Measurements from ENCODE around the gene GNPTAB.

Gene GNPTAB

DNA sequence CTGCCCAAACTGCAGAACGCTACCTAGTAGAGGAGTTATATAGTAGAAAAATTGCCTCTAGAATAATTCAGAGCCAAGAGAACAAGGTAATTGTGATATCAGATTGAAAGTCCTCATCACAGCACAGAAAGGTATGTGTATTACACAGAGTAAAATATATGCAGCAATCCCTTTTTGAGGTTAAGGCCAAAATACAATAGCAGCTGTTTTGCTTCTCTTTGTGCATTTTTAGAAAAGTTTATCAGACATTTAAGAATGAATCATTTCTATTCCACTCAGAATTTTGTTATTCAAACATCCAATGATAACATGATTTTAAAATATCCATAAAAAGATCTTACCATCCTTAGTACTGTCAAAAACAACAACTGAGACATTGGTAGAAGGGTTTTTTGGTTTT is 45.1 kb downstream of the GNPTAB start:
- Histone ChIP-seq H3K18ac (ENCODE audit: low read length) (no peak overlapping the region), H4K5ac (ENCODE audit: low read length) (no peak overlapping the region), H2BK15ac (replicated peaks; ENCODE audit: low read depth) (no peak overlapping the region), H2AK5ac (ENCODE audit: low read length) (no peak overlapping the region), H3K9ac (ENCODE audit: low read length) (no peak overlapping the region), H3K23ac (ENCODE audit: low read length) (no peak overlapping the region), H4K8ac (ENCODE audit: low read depth, low read length) (no peak overlapping the region), H3K27me3 (ENCODE audit: insufficient read depth, low read length, poor library complexity) (no peaks in the 10 kb centered on the region), H3K4me1 (ENCODE audit: control insufficient read depth, low read depth, low read length) (no peaks in the 10 kb centered on the region), H3K4me2 (ENCODE audit: low read length) (no peak overlapping the region), H3K4me3 (ENCODE audit: low read length) (no peak overlapping the region), H3K36me3 (ENCODE audit: control insufficient read depth, insufficient read depth, low read length) (no peaks in the 10 kb centered on the region), H3K56ac (ENCODE audit: low read length) (no peak overlapping the region), H3K79me2 (ENCODE audit: control insufficient read depth, insufficient read depth, low read length) (no peaks in the 10 kb centered on the region), H3K79me1 (ENCODE audit: low read length) (no peaks in the 10 kb centered on the region), H2BK120ac (ENCODE audit: low read depth, low read length) (no peak overlapping the region), H3K27ac (ENCODE audit: low read depth, low read length) (no peak overlapping the region), H3K4ac (ENCODE audit: low read depth, low read length) (no peak overlapping the region), H2BK5ac (ENCODE audit: low read length) (no peak overlapping the region)
- DNase-seq: no peak
- WGBS (ENCODE audit: extremely low coverage, insufficient coverage, low lambda C conversion rate): no CpG with 5 or more reads among the region's 1 CpG

DNA sequence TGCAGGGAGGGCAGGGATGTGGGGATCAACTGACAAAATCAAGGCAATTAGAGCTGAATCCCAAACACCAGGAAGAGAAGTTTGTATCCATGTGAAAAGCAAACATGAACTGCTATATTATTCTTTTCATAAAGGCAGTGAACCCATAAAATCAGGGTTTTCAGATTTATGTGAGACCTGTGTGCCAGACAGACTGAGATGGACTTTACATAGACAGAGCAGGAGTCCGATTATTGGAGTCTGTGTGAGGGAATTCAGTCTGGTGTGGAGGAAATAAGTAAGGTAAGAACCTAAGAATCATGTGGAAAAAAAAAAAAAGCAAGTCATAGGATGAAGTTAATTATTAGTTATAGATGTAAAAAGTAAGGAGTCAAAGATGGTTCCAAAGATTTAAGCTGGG is 46.4 kb downstream of the GNPTAB start:
- H2BK120ac ChIP-seq (ENCODE audit: low read depth, low read length): no peak overlapping the region
- no peaks in the 10 kb centered on the region for H3K4me1 ChIP-seq (ENCODE audit: control insufficient read depth, low read depth, low read length)
- no CpG with 5 or more reads among the region's 1 CpG for WGBS (ENCODE audit: extremely low coverage, insufficient coverage, low lambda C conversion rate)
- H3K79me1 ChIP-seq (ENCODE audit: low read length): no peaks in the 10 kb centered on the region
- no peak overlapping the region for H4K8ac ChIP-seq (ENCODE audit: low read depth, low read length)
- no peak overlapping the region for H2BK5ac ChIP-seq (ENCODE audit: low read length)
- H2AK5ac ChIP-seq (ENCODE audit: low read length): no peak overlapping the region
- no peak overlapping the region for H3K9ac ChIP-seq (ENCODE audit: low read length)
- no peak overlapping the region for H3K4ac ChIP-seq (ENCODE audit: low read depth, low read length)
- no peak overlapping the region for H3K18ac ChIP-seq (ENCODE audit: low read length)
- no peaks in the 10 kb centered on the region for H3K36me3 ChIP-seq (ENCODE audit: control insufficient read depth, insufficient read depth, low read length)
- H2BK15ac ChIP-seq (replicated peaks; ENCODE audit: low read depth): no peak overlapping the region
- no peak overlapping the region for H3K23ac ChIP-seq (ENCODE audit: low read length)
- H3K27me3 ChIP-seq (ENCODE audit: insufficient read depth, low read length, poor library complexity): no peaks in the 10 kb centered on the region
- no peak overlapping the region for H3K4me3 ChIP-seq (ENCODE audit: low read length)
- H4K5ac ChIP-seq (ENCODE audit: low read length): no peak overlapping the region
- H3K4me2 ChIP-seq (ENCODE audit: low read length): no peak overlapping the region
- no peak overlapping the region for H3K27ac ChIP-seq (ENCODE audit: low read depth, low read length)
- no peak overlapping the region for H3K56ac ChIP-seq (ENCODE audit: low read length)
- no peak for DNase-seq
- no peaks in the 10 kb centered on the region for H3K79me2 ChIP-seq (ENCODE audit: control insufficient read depth, insufficient read depth, low read length)

DNA sequence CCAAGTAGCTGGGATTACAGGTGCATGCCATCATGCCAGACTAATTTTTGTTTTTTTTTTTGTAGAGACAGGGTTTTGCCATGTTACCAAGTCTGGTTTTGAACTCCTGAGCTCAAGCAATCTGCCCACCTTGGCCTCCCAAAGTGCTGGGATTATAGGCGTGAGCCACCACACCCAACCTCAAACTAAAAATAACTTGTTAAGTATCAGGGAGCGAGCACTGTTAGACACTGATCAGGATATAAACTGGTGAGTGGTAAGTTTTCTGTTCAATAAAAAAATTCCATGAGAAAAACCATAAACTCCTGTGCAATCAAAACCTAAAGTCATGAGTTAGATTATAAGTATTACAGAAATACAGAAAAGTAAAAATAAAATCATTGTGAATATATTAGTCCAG is 46.9 kb downstream of the GNPTAB start:
- H3K36me3 ChIP-seq (ENCODE audit: control insufficient read depth, insufficient read depth, low read length): no peaks in the 10 kb centered on the region
- no peak overlapping the region for H2BK5ac ChIP-seq (ENCODE audit: low read length)
- no peak overlapping the region for H3K27ac ChIP-seq (ENCODE audit: low read depth, low read length)
- H2BK15ac ChIP-seq (replicated peaks; ENCODE audit: low read depth): no peak overlapping the region
- H3K4me3 ChIP-seq (ENCODE audit: low read length): no peak overlapping the region
- H3K79me1 ChIP-seq (ENCODE audit: low read length): no peaks in the 10 kb centered on the region
- DNase-seq: no peak
- WGBS (ENCODE audit: extremely low coverage, insufficient coverage, low lambda C conversion rate): no CpG with 5 or more reads among the region's 2 CpGs
- H2BK120ac ChIP-seq (ENCODE audit: low read depth, low read length): no peak overlapping the region
- no peak overlapping the region for H2AK5ac ChIP-seq (ENCODE audit: low read length)
- H3K4me1 ChIP-seq (ENCODE audit: control insufficient read depth, low read depth, low read length): no peaks in the 10 kb centered on the region
- no peak overlapping the region for H3K4ac ChIP-seq (ENCODE audit: low read depth, low read length)
- H3K9ac ChIP-seq (ENCODE audit: low read length): no peak overlapping the region
- H3K79me2 ChIP-seq (ENCODE audit: control insufficient read depth, insufficient read depth, low read length): no peaks in the 10 kb centered on the region
- H3K56ac ChIP-seq (ENCODE audit: low read length): no peak overlapping the region
- H4K8ac ChIP-seq (ENCODE audit: low read depth, low read length): no peak overlapping the region
- H3K23ac ChIP-seq (ENCODE audit: low read length): no peak overlapping the region
- no peaks in the 10 kb centered on the region for H3K27me3 ChIP-seq (ENCODE audit: insufficient read depth, low read length, poor library complexity)
- no peak overlapping the region for H4K5ac ChIP-seq (ENCODE audit: low read length)
- no peak overlapping the region for H3K18ac ChIP-seq (ENCODE audit: low read length)
- H3K4me2 ChIP-seq (ENCODE audit: low read length): no peak overlapping the region

DNA sequence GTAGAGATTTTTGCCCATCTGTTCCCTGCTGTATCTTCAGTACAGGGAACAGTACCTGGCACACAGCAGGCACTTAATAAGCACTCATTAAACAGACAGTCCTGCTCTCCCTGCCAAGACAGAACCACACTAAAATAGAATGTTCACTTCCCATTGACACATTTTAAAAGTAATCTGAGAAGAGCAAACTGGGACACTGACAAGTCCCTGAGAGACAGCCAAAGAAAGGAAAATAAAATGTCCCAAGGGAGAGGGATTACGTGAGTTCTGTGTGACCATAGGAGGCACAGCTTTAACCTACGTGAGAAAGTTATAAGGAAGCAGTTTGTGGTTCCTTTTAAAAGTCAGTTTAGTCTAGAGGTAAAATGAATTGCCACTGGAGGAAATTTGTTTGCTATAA is 47.6 kb downstream of the GNPTAB start:
- Histone ChIP-seq H3K4ac (ENCODE audit: low read depth, low read length) (no peak overlapping the region), H3K4me1 (ENCODE audit: control insufficient read depth, low read depth, low read length) (no peaks in the 10 kb centered on the region), H3K9ac (ENCODE audit: low read length) (no peak overlapping the region), H2BK120ac (ENCODE audit: low read depth, low read length) (no peak overlapping the region), H2BK5ac (ENCODE audit: low read length) (no peak overlapping the region), H3K18ac (ENCODE audit: low read length) (no peak overlapping the region), H3K4me3 (ENCODE audit: low read length) (no peak overlapping the region), H2BK15ac (replicated peaks; ENCODE audit: low read depth) (no peak overlapping the region), H3K27ac (ENCODE audit: low read depth, low read length) (no peak overlapping the region), H3K36me3 (ENCODE audit: control insufficient read depth, insufficient read depth, low read length) (no peaks in the 10 kb centered on the region), H3K56ac (ENCODE audit: low read length) (no peak overlapping the region), H3K4me2 (ENCODE audit: low read length) (no peak overlapping the region), H4K5ac (ENCODE audit: low read length) (no peak overlapping the region), H4K8ac (ENCODE audit: low read depth, low read length) (no peak overlapping the region), H2AK5ac (ENCODE audit: low read length) (no peak overlapping the region), H3K79me2 (ENCODE audit: control insufficient read depth, insufficient read depth, low read length) (no peaks in the 10 kb centered on the region), H3K23ac (ENCODE audit: low read length) (no peak overlapping the region), H3K79me1 (ENCODE audit: low read length) (no peaks in the 10 kb centered on the region), H3K27me3 (ENCODE audit: insufficient read depth, low read length, poor library complexity) (no peaks in the 10 kb centered on the region)
- no CpG with 5 or more reads among the region's 2 CpGs for WGBS (ENCODE audit: extremely low coverage, insufficient coverage, low lambda C conversion rate)
- no peak for DNase-seq

DNA sequence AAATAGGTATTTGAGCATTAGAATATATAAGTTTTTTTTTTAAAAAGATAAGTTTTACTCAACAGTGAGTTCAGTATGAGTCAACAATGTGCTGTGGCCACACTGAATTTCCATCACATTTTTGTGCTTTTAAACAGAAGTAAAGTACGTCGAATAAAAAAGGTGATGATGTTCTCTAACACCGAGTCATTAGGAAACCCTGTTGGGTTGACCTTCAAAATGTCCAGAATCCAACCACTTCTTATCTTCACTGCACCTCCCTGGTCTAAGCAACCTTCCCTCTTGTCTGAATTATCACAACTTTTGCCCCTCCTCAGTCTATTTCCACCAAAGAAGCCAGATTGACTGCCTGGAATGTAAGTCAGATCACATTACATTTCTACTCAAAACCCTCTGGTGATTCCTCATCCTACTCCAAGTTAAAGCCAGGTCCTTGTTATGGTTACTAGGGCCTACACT is 48.5 kb downstream of the GNPTAB start:
- Histone ChIP-seq H3K4me3 (ENCODE audit: low read length) (no peak overlapping the region), H2BK15ac (replicated peaks; ENCODE audit: low read depth) (no peak overlapping the region), H3K56ac (ENCODE audit: low read length) (no peak overlapping the region), H3K27ac (ENCODE audit: low read depth, low read length) (no peak overlapping the region), H3K27me3 (ENCODE audit: insufficient read depth, low read length, poor library complexity) (no peaks in the 10 kb centered on the region), H2BK5ac (ENCODE audit: low read length) (no peak overlapping the region), H4K8ac (ENCODE audit: low read depth, low read length) (no peak overlapping the region), H2AK5ac (ENCODE audit: low read length) (no peak overlapping the region), H3K4me2 (ENCODE audit: low read length) (no peak overlapping the region), H3K4me1 (ENCODE audit: control insufficient read depth, low read depth, low read length) (no peaks in the 10 kb centered on the region), H3K18ac (ENCODE audit: low read length) (no peak overlapping the region), H3K36me3 (ENCODE audit: control insufficient read depth, insufficient read depth, low read length) (no peaks in the 10 kb centered on the region), H3K79me1 (ENCODE audit: low read length) (no peaks in the 10 kb centered on the region), H3K9ac (ENCODE audit: low read length) (no peak overlapping the region), H2BK120ac (ENCODE audit: low read depth, low read length) (no peak overlapping the region), H3K23ac (ENCODE audit: low read length) (no peak overlapping the region), H4K5ac (ENCODE audit: low read length) (no peak overlapping the region), H3K79me2 (ENCODE audit: control insufficient read depth, insufficient read depth, low read length) (no peaks in the 10 kb centered on the region), H3K4ac (ENCODE audit: low read depth, low read length) (no peak overlapping the region)
- WGBS (ENCODE audit: extremely low coverage, insufficient coverage, low lambda C conversion rate): no CpG with 5 or more reads among the region's 3 CpGs
- no peak for DNase-seq

DNA sequence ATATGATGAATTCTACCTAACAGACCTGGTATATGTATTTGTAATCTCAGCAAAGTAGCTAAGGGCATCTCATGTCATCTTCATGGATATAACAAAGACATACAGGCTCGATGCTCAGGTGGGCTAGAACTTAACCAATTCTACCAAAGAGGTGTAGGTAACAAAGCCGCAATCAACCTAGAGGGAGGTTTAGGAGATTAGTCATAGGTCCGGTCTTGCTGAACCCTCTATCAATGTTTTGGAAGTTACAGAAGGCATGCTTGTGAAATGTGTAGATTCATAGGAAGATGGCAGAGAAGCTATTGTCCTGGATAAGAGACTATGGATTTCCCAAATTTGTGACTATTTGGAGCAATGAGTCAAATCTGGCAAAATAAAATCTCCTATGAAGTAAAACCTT is 48.9 kb downstream of the GNPTAB start:
- Histone ChIP-seq H4K8ac (ENCODE audit: low read depth, low read length) (no peak overlapping the region), H3K23ac (ENCODE audit: low read length) (no peak overlapping the region), H2BK15ac (replicated peaks; ENCODE audit: low read depth) (no peak overlapping the region), H3K4me1 (ENCODE audit: control insufficient read depth, low read depth, low read length) (no peaks in the 10 kb centered on the region), H3K9ac (ENCODE audit: low read length) (no peak overlapping the region), H4K5ac (ENCODE audit: low read length) (no peak overlapping the region), H3K36me3 (ENCODE audit: control insufficient read depth, insufficient read depth, low read length) (no peaks in the 10 kb centered on the region), H3K27ac (ENCODE audit: low read depth, low read length) (no peak overlapping the region), H2BK5ac (ENCODE audit: low read length) (no peak overlapping the region), H3K27me3 (ENCODE audit: insufficient read depth, low read length, poor library complexity) (no peaks in the 10 kb centered on the region), H3K4me2 (ENCODE audit: low read length) (no peak overlapping the region), H3K56ac (ENCODE audit: low read length) (no peak overlapping the region), H3K4me3 (ENCODE audit: low read length) (no peak overlapping the region), H2AK5ac (ENCODE audit: low read length) (no peak overlapping the region), H3K18ac (ENCODE audit: low read length) (no peak overlapping the region), H3K79me1 (ENCODE audit: low read length) (no peaks in the 10 kb centered on the region), H3K79me2 (ENCODE audit: control insufficient read depth, insufficient read depth, low read length) (no peaks in the 10 kb centered on the region), H2BK120ac (ENCODE audit: low read depth, low read length) (no peak overlapping the region), H3K4ac (ENCODE audit: low read depth, low read length) (no peak overlapping the region)
- no peak for DNase-seq
- WGBS (ENCODE audit: extremely low coverage, insufficient coverage, low lambda C conversion rate): no CpG with 5 or more reads among the region's 3 CpGs
